Limb (tissue), 2 donors: ENCODE results near the gene SPOCK2.
"Not testable (repeated sequence)": the region's sequence is repeated elsewhere in the genome, so short reads cannot be mapped to it uniquely, and the experiment has no call there.

ENCODE experiments used
- DNase-seq, 2 donors: peaks; one replicate each; pipeline ENCODE4 v3.0.0-alpha.2; 2016; ENCODE audit errors: extremely low spot score in 2 of 2

Gene SPOCK2

GRCh38 chr10:72108004-72108370, 19.6 kb upstream of the SPOCK2 start:
- DNase-seq, result not testable (repeated sequence)

- no peak for DNase-seq
These were observed 19.1 kb upstream of the SPOCK2 start for GRCh38 chr10:72107325-72108003.

- DNase-seq, result no peak
These were observed 18.5 kb upstream of the SPOCK2 start for GRCh38 chr10:72106896-72107295.

GRCh38 chr10:72106154-72106849, 18.0 kb upstream of the SPOCK2 start:
- DNase-seq, result no peak

DNA sequence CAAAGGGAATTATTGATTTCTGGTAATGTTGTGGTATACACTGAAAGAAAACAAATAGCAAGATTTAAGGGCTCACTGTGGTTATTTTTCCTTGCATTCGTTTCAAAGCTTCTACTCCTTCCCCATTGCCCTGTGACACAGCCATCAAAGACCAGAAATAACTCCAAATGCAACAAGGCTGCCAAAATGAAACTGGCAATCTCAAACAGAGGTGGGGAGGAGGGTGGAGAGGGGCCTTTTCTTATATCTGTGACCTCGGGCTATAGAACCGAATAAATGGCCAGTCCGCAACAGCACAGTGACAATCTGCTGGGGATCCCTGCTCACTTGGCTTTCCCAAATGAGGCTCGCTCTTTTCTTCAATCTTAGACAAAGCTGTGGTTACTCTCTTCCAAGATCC, 17.4 kb upstream of the SPOCK2 start:
- DNase-seq, result no peak

GRCh38 chr10:72105098-72105475, 16.7 kb upstream of the SPOCK2 start:
- DNase-seq, result no peak

GRCh38 chr10:72104472-72105097, 16.2 kb upstream of the SPOCK2 start:
- DNase-seq, result no peak

- no peak for DNase-seq
These were observed 11.2 kb upstream of the SPOCK2 start for GRCh38 chr10:72099600-72099921.

DNA sequence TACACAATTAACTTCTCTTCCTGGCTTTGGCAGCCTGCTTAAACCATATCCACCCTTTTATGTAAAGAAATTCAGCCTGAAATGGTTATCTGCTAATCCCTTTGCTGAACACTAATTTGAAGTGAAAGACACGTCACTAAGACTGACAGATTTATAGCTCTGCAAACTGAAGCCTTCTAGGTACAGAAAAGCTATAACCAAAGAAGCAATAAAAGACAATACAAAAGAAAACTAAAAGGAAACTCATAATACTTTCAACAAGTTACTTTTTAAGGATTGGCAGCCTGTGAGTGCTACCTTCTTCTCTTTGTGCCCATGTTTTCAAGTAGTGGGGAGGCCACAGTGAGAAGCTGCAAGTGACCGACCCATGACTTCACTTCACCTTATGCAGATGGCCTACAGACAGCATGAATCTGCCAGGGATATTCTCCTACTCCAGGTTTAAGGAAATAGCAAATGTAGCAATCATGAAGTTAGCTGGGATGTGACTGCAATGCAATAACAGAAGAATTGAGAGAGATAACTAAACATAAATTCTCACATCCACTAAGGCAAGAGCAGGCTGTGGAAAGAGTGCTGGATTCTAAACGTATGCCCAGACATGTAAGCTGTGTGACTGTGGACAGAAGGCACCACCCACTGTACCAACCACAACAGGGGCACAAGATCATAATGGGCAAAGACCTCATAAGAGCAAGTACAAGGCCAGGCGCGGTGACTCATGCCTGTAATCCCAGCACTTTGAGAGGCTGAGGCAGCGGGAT, 10.7 kb upstream of the SPOCK2 start:
- no peak for DNase-seq

GRCh38 chr10:72098301-72098835, 10.0 kb upstream of the SPOCK2 start:
- no peak for DNase-seq

DNA sequence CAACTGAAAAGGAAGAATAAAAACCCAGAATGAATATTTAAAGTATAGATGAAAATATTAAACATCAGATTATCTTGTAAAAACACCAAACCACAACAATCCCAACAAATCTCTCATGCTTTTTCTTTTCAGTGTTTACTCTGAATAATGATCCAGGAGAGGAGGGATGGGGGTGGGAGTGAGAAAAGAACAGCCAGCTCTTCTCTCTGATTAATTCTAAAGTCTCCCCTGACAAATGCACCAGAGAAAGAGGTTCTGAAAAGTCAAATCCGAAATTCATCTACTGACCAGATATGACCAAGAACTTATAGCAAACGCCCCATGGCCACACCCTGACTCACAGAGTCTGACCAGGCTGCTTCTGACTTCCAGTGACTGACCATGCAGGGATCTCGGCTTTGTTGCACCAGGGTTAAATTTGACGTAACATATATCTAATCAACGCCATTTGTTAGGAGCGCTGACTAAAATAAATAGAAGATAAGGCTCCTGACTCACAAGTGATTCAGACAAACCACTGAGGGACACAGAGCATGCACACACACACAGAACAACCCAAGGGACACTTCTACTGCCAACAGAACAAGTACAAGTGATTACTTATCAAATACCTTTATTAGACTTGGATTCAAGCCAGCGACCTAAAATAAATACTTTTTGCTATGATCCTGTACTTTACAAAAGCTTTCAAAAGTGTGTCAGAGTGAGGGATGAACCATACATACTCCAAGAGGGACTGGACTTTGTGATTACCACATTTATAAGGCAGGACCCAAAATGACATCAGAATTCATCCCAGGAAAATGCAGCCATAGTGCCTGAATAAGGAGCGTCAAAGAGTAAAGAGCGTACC, 9.3 kb upstream of the SPOCK2 start:
- no peak for DNase-seq

- no peak for DNase-seq
These were observed 8.0 kb upstream of the SPOCK2 start for GRCh38 chr10:72096115-72097000.

DNA sequence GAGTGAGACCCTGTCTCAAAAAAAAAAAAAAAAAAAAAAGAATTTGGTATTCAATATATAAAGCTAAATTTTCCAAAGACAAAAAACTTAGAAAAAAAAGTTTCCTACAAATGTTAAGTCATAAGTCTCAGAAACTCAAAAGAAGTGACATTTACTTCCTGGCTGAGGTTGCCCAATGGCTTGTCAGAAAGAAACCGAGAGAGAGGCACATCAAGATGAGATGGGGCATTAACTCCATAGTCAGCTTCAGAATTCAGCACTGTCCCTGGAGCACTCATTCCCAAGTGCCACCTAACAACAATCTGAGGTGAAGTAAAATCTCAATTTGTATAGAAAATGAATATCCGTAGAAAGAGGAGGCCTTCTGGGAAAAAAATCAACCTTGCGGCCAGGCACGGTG, 6.8 kb upstream of the SPOCK2 start:
- DNase-seq, result no peak

DNA sequence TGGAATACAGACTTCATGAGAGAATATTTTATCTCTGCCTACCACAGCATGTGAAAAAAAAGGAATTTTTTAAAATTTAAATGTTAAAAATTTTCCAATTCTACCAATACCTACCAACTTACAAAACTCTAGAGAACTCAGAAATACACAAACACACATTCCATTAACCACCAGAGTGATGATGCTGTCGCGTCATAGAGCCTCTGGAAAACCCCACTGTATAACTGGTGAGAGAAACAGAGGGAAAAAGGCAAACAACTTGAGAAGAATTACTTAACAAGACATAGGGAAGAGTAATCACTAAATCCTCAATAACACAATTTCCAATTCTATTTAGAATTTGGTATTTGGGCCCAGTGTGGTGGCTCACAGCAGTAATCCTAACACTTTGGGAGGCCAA, 6.2 kb upstream of the SPOCK2 start:
- DNase-seq, result no peak

DNA sequence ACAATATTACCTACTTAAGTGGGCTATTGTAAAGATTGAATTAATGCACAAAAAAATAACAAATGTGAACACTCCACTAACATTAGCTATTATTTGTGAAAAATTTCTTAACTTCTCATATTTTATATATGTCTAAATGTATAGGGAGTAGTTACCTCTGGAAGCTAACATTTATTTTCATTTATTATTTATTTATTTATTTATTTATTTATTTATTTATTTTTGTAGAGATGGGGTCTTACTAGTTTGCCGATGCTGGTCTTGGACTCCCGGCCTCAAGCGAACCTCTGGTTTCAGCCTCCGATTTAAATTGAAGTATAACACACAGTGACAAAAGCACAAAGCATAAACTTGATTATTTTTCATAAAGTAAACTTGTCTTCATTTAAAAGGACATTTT, 5.1 kb upstream of the SPOCK2 start:
- DNase-seq, result no peak

GRCh38 chr10:72092987-72093386, 4.6 kb upstream of the SPOCK2 start:
- no peak for DNase-seq

DNA sequence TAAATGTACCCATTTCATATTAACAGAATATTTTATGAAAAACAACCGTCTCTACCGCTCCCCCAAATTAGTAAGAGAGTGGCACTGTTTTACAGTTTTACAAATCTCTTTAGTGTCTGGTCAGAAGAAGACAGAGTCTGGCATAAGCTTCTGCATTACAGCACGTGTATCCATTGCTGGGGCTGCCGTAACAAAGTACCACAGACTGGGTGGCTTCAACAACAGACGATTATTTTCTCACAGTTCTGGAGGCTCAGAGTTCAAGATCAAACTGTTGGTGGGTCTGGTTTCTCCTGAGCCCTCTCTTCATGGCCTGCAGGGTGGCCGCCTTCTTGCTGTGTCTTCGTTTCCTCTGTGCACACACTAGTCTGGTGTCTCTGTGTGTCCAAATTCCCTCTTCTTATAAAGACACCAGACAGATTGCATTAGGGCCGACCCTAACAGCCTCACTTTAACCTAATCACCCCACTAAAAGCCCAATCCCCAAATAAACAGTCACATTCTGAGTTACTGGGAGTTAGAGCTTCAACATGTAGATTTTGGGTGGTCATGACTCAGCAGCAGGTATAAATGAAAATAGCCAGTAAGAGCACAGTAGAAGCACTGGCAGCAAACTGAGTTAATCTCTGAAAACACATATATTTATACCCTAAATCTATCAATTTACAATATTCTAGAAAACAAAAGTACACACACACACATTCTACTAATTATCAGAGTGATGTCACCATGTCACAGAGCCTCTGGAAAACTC, 4.0 kb upstream of the SPOCK2 start:
- no peak for DNase-seq

DNA sequence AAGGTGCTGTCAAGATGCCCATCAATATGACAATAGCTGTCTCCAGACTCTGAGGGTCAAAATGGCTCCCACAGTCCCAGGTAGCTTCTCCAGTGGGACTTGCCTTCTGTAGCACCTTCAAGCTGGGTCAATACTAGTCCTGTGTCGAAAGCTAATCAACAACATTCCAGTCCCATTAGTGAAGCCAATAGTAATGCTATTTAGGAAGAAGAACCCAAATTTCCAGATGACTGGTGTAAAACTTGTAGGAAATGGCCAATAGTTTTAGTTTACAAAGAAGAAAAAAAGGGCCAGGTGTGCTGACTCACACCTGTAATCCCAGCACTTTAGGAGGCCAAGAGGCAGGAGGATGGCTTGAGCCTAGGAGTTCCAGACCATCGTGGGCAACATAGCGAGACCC, 2.0 kb upstream of the SPOCK2 start:
- no peak for DNase-seq

GRCh38 chr10:72089618-72090017, 1.3 kb upstream of the SPOCK2 start:
- no peak for DNase-seq
